HG02973 (cell line): ENCODE data around the gene VILL.

Experiments used
- ATAC-seq: cut with Tn5 transposase; IDR thresholded peaks from one replicate; pipeline ENCODE4 v1.9.1; 2021; ENCODE audit warnings: moderate library complexity; ENCODE audit not compliant: unreplicated experiment

The VILL gene

DNA sequence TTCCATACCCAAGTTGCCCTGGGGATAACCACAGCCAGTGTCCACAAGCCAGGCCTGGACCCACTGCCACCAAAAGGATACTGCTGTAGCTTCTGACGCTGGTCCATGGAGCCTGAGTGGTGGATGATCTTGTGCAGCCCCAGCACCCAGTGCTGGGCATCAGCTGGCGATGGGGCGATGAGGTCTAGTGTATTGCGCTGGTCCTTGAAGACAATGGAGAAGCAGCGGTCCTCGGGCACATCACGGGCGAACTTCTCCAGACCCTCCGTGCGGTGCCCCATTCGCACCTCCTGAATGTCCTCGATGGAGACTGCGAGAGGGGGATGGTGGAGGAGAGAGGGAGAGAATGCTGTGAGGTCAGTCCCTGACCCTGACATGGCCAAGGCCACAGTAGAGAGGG is 25.8 kb downstream of the VILL start:
- ATAC-seq, result no peak

DNA sequence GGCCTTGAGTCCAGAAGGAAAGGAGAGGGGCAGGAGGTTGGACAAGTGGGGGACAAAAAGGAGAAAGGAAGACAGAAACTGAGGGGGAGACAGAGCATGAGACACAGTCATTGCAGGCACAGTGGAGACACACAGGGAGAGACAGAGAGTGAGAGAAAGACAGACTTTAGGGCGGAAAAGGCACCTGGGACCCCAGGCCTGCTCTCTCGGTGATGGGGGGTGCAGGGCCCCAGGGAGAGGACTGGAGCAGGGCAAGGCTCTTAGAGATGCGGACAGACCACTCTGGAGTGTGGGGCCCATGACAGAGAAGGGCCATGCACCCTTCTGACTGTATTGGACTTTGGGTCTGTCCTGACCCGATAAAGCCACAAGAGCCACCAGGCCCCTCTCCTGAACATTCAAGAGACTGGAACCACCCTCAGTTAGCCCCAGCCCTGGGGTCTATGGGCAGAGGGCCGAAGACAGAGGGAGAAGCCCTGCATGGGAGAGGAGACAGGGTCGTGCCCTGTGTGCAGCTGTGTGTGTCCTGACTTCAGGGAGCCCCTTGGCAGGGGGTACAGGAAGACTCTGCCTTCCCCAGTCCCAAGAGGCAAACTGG is 26.4 kb downstream of the VILL start:
- ATAC-seq, result no peak

DNA sequence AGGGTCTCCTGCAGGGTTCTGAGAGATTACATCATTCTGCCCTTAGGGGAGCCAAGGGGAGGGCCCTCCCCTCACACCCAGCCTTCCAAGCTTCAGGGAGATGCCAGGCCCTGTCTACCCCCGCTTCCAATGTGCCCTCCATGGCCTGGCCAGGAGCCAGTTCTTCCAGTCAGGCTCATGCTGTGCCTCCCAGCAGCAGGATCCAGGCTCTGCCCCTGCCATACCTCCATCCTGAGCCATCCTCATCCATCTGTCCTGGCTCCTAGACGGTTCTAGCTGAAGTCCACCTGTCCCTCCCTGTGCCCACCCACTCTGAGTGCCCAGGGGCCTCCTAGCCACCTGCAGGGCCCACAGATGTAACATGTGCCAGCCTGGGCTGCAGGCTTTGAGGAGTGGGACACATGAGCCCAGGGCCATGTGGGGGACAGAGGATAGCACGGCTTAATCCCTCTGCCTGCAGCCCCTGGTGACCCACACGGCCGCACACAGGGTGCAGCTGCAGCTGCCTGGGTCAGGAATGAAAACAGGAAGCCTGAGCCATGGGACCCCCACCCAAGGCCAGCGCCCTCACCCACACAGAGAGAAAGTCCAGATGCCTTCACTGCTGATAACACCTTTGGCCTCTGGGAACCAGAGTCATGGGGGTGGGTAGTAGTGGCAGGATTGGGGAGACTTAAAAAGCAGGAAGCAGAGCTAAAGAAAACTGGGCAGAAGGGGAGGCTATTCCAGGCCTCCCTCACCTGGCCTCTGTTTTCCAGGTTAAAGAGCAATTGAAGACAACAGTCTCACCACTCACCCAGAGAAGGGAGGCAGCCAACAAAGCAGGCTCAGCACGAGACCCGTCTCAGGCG is 27.1 kb downstream of the VILL start:
- ATAC-seq, result no peak

DNA sequence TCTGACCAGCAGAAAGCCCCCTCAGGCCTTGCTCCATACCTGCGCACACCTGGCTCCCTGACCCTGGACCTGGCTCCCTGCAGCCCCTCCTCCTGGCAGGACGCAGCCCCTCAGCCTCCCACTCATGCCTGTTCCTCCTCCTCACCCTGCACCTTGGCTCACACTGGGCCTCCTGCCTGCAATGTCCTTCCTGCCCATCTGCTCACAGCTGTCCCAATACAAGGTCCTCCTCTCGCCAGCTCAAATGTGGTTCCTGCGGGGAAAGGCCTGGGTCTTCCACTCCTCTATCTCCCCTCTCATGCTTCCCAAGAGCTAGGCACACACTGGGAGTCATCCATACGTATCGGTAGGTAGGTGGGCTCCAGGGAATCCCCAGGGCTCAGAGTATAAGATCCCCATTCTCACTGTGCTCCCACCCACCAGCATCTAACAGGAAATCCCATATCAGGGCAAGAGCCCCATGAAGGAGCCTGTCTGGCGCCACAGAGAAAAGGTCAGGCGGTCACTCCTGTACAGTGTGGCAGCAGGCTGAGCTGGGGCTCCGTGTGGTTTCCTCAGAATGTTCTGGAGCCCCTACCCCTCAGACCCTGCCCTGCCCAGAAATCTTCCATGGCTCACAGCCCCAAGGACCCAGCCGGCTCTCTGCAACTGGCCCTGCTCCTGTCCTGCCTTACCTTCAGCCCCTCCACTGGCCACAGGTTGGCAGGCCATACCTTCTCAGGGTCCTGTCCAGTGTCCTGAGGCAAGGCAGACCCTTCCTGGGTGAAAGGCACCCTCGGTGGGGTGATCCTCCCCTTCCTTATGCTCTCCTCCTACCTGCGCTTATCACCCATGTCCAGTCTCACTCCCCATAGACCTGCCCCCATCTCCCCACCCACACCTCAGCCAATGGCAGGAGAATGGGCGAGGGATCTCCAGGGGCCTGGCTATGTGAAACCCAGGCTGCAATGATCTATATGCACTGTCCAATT is 28.0 kb downstream of the VILL start:
- ATAC-seq, result no peak

DNA sequence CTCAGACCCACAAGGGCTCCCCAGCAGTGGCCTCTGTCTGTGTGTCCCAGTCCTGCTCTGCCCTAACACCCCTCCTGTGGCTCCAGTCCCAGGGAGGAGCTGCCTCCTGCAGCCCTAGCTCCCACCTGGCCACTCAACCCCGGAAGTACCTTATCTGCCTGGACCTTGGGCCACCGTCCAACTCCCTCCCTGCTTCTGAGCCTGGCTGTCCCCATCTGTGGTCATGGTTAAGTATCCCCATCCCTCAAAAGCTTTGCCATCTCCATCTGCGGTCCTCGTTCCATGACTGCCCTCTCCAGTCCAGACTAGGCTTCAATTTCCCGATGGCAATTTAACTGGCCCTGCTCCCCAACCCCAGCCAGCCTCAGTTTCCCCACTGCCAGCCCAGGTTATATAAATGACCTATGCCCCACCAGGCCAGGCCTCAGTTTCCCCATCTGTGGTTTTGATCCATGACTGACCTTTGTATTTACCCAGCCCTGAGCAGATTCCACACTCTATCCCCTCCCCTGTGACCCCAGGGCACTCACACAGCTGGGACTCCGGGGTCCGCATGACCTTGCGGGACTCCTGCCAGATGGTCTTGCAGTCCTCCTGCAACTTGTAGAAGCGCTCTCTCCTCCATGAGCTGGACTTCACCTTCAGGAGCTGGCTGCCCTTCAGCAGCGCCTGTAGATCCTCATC is 29.2 kb downstream of the VILL start:
- no peak for ATAC-seq

DNA sequence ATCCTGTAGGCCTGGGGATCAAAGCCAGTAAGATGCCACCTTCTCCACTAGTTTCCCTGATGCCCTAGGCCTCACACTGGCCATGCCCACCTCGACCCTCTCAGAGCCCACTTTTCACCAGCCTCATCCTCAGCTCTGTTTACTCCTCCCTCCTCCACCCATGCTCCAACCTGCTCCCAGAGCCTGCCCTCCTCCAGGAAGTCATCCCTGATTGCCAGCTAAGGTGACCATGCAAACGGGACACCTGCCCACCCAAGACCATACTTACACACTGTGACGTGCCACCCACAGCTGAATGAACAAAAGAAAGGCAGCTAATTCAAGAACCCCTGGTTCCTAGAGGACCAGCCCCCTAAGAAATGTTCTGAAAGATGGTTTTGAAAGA is 29.7 kb downstream of the VILL start:
- ATAC-seq, result no peak

DNA sequence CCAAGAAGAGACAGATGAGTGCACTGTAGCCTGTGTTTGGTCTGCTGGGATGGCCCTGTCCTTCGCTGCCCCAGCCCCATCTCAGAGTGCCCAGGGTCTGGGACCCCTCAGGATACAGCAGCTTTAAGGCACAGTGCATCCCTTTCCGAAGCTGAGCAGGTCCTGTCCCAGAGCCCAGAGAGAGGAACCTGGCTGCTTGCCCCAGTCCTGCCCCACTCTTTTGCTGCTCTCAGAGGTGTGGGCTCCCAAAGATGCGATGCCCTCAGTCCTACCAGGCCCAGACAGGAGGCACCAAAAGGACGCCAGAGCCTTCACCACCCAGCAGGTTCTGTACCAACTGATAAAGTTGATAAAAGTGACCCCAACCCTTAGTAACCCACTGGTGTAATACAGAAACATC is 30.6 kb downstream of the VILL start:
- ATAC-seq, result no peak

DNA sequence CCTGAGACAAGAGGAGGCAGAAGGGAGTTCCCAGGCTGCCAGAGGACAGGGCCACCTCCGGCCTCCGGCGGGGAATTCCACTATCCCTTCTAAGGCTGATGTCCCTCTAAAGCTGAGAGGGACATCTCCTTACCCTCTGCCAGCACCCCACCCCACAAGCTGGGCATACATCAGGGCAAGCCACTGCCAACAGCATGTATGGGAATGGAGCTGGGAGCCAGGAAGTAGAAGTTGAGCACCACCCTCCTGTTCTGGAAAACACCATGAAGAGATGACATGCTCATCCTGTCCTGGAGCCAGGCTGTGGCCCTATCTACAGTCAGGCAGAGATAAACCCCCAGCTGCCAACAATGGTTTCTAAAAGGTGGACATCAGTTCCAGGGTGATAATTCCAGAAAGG is 31.7 kb downstream of the VILL start:
- ATAC-seq, result no peak

DNA sequence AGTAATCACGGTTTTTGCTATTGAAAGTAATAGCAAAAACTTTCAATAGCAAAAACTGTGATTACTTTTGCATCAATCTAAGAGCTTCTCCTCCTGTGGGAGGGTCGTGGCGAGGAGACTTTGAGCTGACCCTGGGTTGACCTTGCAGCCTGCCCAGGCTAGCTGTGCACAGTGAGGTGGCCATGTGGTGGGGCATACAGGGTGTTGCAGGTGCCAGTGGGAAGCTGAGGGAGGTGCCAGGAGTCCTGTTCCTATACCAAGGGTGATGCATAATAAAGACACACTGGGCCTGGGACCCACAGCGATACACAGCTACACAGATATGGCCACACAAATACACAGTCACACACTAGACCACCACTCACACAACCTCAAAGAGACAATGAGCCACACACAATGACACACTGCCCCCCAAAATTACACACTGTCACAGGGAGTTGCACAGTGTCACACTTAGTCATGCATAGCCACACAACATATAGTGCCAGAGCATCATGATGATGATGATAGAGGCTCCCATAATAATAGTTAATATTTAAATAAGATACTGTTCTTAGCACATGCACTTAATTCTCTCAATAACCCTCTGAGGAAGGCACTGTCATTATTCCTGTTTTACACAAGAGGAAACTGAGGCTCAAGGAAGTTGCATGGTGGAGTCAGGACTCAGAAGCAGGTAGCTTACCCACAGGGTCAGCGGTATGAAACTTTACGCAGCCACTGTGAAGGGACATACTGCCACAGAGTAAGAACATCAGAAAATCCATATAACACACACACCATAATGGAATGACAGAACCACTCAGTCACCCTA is 32.5 kb downstream of the VILL start:
- no peak for ATAC-seq

DNA sequence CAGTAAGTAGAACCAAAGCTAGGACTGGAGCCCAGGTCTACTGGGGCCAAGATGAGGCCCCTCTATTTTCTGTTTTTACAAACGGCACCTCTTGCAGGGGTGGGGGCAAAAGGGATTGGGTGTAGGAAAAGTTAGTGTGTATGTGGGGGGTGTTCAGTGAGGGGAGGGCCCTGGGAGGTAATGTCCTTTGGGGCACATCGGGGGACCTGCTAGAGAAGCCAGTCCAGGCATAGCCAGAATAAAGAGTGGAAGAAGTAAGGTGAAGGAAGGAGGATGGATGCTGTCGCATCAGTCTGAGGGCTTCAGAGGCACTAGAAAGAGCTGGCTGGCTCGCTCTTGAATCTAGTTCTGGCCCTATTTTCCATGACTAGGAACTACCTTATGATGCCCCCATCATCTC is 36.3 kb downstream of the VILL start:
- no peak for ATAC-seq

DNA sequence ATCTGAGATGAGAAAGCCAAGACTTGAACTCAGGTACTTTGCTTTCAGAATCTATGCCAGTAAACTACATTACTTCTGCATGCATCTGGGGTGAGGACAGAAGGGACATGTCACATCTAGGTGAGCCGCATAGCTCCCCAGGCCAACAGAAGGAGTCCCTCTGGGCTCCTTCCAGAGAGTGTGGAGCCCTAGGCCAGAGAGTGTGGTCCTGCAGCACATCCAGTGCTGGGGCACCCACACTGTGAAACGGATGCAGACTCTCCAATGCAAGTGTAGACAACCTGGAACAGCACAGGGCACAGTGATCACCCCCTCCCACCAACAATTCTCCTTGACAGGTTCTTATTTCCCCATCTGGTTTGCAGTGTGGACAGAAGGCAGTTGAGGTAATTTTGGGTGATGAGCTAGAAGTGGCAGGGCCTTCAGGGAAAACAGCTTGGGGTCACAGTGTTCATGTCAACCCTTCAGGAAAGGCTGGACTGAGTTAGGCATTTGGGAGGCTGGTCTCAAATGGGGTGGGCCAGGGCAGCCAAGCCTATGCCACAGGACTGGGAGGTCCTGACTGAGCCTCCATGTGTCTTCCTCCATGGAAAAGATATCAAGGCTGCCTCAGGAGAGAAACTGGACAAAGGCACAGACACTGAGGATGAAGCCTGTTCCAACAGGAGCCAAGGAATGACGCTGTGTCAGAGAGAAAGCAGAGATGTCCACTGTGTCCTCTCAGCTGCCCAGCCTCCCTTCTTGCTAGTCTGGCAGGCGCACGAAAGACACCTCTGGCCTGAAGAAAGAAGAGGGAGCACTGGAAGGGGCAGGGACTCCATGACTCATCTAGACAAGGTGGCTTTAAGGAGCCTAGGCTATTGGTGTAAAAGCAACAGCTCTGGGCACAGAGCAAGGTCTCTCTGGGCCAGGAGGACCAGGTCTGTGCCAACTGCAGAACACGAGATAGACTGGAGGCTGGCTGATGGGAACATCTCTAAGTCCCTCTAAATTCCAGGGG is 37.2 kb downstream of the VILL start:
- ATAC-seq, result no peak

DNA sequence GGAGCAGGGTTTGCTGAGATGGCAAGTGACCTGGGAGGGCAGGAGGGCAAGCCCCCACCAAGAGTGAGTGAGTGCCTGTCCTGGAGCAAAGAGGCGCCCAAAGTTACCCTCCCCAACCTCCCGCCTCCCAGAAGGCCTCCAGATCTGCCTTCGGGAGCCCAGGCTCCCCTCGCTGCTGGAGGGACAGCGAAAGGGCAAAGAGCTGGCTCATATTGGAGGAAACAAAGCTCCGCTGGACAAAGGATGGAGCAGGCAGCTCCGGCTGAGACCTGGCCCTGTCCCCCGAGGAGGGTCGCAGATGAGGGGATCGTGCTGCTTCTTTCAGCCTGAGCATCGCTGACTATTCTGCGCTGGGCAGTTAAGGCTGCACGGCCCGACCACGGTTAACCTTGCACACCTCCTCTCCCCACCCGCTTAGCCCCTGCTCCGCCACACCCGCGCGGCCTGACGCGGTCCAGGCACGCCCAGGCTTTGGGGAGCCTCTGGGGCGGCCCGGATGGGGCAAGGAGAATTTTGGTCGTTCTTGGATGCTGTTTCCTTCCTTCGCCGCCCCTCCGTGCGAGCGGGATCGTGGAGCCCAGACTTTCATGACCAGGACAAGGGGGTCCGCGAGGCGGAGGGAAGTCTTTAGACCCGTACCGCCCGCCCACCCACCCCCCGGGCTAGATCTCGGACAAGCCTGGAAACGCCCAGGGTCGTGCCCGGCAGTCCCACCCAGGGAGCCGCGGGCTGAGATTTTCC is 38.2 kb downstream of the VILL start:
- ATAC-seq, result no peak

DNA sequence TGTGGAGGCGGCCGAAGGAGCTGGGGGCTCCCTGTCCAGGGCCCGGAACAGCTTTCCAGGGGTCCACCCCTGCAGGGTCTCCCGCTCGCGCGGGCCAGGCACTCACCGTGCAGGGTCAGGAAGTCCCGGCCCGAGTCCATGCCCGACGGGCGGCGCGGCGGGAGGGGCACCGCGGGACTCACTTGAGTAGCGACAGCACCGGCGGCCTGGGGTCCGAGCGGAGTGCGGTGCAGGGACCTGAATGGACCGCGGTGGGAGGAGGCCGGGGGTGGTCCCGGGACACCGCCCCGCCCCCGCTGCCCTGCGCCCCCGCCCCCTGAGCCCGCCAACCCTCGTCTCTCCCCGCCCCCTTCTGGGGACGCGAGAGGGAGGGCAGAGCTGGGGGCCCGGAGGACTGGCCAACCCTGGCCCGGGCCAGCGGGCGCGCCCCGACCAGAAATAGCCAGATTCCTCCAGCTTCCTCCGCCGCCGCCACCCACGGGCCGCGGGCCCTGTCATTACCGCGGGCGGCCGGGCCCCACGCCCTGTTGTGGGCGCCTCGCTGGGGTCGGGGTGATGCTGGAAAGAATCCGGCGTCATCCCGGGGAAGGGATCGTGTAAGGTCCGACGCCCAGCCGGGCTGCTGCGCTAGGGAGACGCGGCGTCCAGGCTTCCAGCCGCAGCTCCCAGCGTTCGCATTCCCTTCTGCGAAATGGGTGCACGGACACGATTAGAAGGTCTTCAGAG is 39.0 kb downstream of the VILL start, which contains the start of gene PLCD1:
PLCD1 (minus strand) TSS at position 243 of the 726 bp plus-strand sequence; CDS start at position 140, 103 bp downstream.
- ATAC-seq, result no peak

DNA sequence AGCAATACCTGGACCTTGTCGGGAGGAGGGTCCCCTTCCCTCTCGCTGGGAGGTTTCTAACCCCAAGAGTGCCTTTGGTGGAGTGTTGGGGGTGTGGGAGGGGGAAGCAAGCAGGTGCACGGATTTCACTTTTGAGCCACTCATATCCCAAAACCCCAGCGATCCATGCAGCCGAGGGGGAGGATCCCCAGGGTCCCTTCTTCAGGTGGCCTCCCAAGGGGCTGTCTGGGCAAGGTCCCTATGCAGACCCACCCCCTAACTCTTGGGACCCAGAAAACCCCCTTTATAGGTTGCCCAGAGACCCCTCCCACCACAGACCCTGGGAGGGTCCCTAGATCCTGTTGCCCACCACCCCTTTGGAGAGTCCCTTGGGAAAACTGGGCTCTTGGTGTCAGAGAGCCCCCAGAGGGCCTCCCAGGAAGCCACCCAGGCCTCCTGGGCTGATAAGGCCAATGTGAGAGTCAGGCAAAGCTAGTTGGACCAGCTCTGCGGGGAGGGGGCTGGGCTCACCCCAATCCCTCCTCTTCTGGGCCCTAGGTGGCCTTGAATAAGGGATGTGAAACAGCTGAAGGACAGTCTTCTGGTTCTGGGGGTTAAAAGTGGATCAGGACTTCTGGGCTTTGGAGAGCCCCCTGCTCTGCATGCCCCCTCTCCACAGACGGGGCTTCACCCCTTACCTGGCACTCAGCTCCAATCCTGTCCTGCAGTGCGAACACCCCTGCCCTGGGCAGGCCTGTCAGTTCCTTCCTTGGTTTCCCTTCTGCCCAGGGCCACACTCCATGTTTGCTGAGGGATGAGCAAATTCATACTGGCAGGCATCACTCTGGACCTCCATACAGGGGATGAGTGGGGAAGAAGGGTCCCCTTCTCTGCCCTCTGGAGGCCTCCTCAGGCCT is 39.8 kb downstream of the VILL start:
- no peak for ATAC-seq

DNA sequence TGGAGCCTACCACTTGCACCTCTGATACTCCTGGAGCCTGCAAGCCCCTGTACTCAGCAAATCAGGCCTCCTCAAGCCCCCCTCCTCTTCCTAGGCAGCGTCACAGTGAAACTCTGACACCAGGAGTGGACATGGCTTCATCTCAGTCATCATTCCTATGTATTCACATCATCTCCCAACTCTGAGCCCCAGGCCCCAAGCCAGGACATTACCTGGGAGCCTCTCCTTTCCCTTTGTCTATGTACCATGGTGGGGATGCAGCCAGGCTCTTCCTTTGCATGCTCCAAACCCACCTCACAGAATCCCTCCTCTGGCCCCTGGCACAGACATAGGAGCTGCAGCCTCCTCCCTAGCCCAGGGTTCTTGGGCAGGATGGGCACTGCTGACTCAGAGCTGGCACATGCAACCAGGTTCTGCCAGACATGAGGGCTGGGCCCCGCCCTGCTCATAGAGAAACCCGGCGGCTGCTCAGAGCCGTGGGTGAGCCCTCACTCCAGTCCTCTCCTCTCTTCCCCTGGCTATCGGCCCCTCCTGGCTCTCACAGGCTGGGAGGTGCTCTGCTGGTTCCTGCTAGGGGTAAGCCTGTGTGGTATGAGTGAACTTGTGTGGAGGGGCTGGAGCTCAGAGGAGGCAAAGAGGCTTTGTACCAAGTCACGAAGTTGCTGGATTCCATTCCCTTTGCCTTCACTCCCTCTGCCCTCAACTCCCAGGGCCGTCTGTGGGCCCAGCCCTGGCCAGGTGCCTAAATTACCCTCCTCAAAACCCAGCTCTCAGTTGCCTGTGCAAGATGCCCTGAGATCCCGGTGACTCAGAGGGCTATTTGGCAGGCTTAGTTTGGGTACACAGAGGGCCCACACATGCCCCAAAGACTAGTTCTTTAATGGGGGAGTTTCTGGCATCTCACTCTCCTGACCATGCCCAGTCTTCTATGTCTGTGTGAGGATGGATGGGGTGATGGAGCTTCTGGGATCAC is 40.7 kb downstream of the VILL start:
- no peak for ATAC-seq
